Activated CD4-positive, alpha-beta memory T cell treated with anti-CD3 and anti-CD28 coated beads for 36 hours (primary cell): Measurements from ENCODE around the gene CMTM1. TPM values are rescaled to one million over a fixed set of nuclear protein-coding genes. Genes with fewer than 3 reads are reported as not detected.
"Not testable (repeated sequence)": the region's sequence is repeated elsewhere in the genome, so short reads cannot be mapped to it uniquely, and the experiment has no call there.

Experiments
- CTCF ChIA-PET: fragments of 350-600 bp; sonication (Branson Sonifier 250); formaldehyde crosslinking; loops from one replicate; lab custom pipeline; 2021; ENCODE audit warnings: antibody characterized with exemption, inconsistent platforms; lab: Charles Lee
- POLR2A ChIA-PET: fragments of 350-600 bp; sonication (Branson Sonifier 250); formaldehyde crosslinking; loops from one replicate; lab custom pipeline; 2021; ENCODE audit warnings: antibody characterized with exemption; lab: Charles Lee
- DNase-seq: peaks from one replicate; pipeline ENCODE4 v3.0.0-alpha.2; 2020
- H3K27ac Mint-ChIP-seq: one replicate; pipeline ENCODE4 v1.8.0; 2021; ENCODE audit warnings: mixed read lengths
- H3K27me3 Mint-ChIP-seq: one replicate; pipeline ENCODE4 v1.8.0; 2021; ENCODE audit warnings: mixed read lengths
- H3K36me3 Mint-ChIP-seq: one replicate; pipeline ENCODE4 v1.8.0; 2021; ENCODE audit warnings: mixed read lengths
- H3K4me1 Mint-ChIP-seq: one replicate; pipeline ENCODE4 v1.8.0; 2021; ENCODE audit warnings: low read depth, mixed read lengths
- H3K4me3 Mint-ChIP-seq: one replicate; pipeline ENCODE4 v1.8.0; 2021; ENCODE audit warnings: mild to moderate bottlenecking, mixed read lengths
- H3K9me3 Mint-ChIP-seq: one replicate; pipeline ENCODE4 v1.8.0; 2021; ENCODE audit warnings: mixed read lengths
- intact Hi-C: fragments of 100-400 bp; cut with micrococcal nuclease; formaldehyde crosslinking; loops from one replicate; pipeline ENCODE4 v1.15.1; 2023
- total RNA-seq, 2 experiments: library from RNA; stranded (reverse); gene quantifications; one replicate each; pipeline ENCODE4 v1.2.3, GENCODE V29; 2021

CMTM1 gene
- total RNA-seq, 2 experiments from 2014 or later, result 10.1 to 11.5 TPM

DNA sequence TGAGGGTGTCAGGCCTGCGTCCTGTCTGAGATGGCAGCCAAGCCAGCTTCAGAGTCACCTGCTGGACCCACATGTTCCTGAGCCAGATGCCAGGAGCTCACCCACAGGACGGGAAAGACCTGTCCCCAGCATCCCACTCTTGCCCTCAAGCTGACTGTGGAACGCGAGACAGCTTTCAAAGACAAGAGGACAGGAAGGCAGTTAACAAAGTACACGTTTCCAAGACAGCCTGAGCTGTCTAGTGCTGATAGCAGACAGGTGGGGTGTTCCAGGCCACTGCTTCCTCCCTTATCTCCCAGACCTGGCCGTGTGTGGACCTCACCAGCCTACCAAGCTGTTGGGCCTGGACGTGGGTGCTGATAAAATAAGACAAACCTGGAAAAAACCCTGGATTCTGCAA lies 51.5 kb downstream of the CMTM1 start:
- Mint-ChIP-seq H3K4me3 (no peak overlapping the region), H3K36me3 (peaks cover 4% of the 10 kb centered on the region), H3K4me1 (peaks cover 2% of the 10 kb centered on the region), H3K27me3 (no peaks in the 10 kb centered on the region), H3K27ac (no peak overlapping the region), H3K9me3 (no peaks in the 10 kb centered on the region)
- POLR2A ChIA-PET, result no interaction called here
- CTCF ChIA-PET, result interaction anchor here (1.5 to 3.0 kb wide), 3 partner anchors 9 to 33 kb away, joined by 4 to 15 read pairs (median 7); no protein-coding TSS in a partner anchor
- DNase-seq, result no peak
- intact Hi-C loops, result no loop called here

DNA sequence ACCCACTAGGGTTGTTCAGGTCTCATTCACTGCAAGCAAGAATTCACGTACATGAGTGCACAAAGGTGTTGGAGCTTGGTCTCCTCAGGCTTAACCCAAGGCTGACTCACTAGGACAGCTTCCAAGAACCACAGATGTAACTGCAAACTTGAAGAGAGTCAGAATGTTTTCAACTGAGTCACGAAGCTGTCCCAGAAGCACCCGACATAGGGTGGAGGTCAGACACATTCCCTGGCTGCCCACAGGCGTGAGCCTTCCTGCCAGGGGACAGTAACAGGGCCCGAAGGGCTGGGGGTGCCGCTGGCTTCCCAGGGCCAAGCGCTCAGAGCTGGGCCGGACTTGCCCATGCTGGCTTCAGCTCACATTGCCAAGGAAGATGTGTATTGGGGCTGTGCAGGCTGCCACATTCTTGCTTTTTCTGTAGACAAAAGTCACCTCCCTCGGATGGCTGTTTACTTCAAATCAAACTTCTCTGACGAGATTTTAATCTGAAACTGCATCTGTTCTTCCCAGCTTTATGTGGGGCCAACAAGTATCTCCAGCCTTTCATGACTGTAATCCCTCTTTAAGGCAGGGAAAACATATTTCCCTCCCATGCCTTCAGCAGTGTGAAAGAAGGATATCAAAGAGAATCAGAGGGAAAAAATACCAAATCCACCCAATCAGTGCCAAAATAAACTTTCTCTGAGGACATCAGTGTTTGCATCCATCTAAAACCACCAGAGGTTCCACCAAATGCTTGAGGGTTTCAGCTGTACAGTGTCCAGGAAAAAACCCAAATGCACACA lies 52.5 kb downstream of the CMTM1 start:
- no peak overlapping the region for H3K27ac Mint-ChIP-seq
- POLR2A ChIA-PET, result no interaction called here

DNA sequence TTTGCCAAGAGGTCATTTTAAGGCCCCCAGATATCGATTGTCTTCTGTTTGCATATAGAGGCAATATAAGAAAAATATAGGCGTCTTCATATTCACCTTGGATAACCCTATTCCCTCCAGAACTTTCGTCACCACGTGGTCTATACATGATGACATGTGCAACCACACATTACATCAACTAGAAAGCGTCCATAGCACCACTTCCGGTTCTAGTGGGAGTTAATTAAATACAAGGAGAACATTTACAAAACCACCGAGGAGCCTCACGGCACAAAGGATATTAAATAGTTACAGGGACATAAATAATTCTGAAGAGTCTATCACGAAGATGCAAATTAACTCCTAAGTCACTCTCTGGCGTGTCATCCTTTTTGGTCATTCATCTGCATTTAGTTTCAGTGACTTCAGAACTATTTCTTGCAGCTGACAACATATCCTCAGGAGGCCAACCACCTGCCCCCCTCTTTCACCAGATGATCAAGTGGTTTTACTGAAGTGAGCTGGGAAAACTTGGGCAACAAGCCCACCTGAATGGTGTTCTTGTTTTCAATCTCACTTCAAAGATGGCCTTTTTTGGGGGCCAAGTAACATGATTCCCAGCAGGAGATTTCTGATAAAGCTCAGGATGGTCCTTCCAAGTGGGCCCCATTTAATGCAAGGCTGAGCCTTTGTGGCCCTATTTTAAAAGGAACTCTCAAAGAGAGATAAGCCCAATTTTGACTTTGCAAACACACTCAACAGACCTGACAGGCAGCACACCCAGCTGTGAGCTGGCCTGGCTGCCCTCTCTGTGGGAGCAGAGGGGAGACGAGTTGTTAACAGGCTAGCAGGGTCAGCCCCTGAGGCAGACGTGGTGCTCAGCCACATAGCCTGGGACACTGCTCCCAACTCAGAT lies 53.5 kb downstream of the CMTM1 start:
- POLR2A ChIA-PET, result no interaction called here

More for the DNA sequence above, 52.5 kb downstream of the CMTM1 start:
- intact Hi-C loops, result no loop called here
- no peak for DNase-seq
- H3K36me3 Mint-ChIP-seq, result no peaks in the 10 kb centered on the region
- no peak overlapping the region for H3K4me3 Mint-ChIP-seq
- CTCF ChIA-PET, result interaction anchor here (1.9 to 3.0 kb wide), 2 partner anchors 11 to 32 kb away, joined by 7 to 15 read pairs; no protein-coding TSS in a partner anchor
- peaks cover 2% of the 10 kb centered on the region for H3K4me1 Mint-ChIP-seq
- H3K27me3 Mint-ChIP-seq, result no peaks in the 10 kb centered on the region
- H3K9me3 Mint-ChIP-seq, result no peaks in the 10 kb centered on the region

DNA sequence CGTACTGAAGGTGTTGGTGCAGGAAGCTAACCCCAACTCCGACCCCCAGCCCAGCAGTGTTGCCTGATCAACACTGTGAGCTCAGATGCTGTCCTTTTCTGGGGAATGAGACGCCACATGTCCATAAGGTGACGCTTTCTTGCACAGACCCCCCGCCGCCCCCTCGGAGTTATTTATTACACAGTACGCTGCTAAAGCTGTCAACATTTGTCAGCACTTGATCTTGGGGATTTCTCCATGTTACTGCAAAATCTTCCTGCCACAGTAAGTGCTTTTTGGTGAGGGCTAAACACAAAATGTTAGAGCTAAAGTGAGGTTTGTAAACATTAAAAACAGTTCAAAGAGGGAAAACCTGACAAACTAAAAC lies 54.2 kb downstream of the CMTM1 start:
- H3K4me1 Mint-ChIP-seq, result peaks cover 2% of the 10 kb centered on the region
- DNase-seq, result no peak
- H3K4me3 Mint-ChIP-seq, result no peak overlapping the region
- H3K27me3 Mint-ChIP-seq, result no peaks in the 10 kb centered on the region
- H3K9me3 Mint-ChIP-seq, result no peaks in the 10 kb centered on the region
- CTCF ChIA-PET, result interaction anchor here (0.6 to 1.0 kb wide), 2 partner anchors 12 to 31 kb away, joined by 3 to 4 read pairs; no protein-coding TSS in a partner anchor
- H3K27ac Mint-ChIP-seq, result no peak overlapping the region
- intact Hi-C loops, result no loop called here
- POLR2A ChIA-PET, result no interaction called here
- H3K36me3 Mint-ChIP-seq, result no peaks in the 10 kb centered on the region

More for the DNA sequence above, 53.5 kb downstream of the CMTM1 start:
- Mint-ChIP-seq H3K9me3 (no peaks in the 10 kb centered on the region), H3K27ac (no peak overlapping the region), H3K4me1 (peaks cover 2% of the 10 kb centered on the region), H3K27me3 (no peaks in the 10 kb centered on the region), H3K36me3 (no peaks in the 10 kb centered on the region), H3K4me3 (no peak overlapping the region)
- intact Hi-C loops, result no loop called here
- CTCF ChIA-PET, result interaction anchor here (0.6 to 1.0 kb wide), 2 partner anchors 11 to 31 kb away, joined by 3 to 4 read pairs; no protein-coding TSS in a partner anchor
- DNase-seq, result no peak

DNA sequence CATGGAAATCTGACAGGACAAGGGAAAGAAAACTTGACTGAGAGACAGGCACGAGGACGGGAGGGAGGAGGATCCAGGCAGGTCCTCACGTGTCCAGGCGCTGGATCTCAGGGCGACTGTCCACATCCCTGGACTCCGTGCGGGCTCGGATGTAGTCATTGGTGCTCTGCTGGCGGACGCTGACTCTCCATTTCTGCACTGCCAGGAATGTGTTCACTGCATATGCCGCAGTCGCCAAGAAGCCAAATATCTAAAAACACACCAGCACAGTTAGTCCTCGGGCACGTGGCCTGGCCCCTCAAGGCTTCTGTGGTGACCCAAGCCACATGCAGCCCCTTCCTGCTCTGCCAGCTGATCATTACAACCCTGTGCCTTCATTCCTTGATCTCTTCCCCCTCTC lies 55.7 kb downstream of the CMTM1 start:
- no peaks in the 10 kb centered on the region for H3K27me3 Mint-ChIP-seq

DNA sequence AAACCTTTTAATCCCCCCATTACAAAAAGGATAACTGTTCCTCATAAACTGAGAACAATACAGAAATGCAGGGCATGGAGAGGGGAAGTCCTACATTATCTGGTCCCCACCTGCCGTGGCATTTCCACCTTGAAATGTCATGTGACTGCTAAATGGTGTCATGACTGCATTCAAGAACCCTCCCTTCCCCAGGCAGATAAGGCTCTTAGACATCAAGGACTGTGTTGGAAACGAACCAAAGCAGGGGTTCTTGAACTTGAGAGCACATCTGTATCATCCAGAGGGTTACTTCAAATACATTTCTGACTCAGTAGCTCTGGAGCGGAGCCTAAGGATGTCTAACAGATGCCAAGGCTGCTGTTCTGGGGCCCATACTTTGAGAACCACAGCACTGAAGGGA lies 56.6 kb downstream of the CMTM1 start:
- ChIA-PET CTCF (no interaction called here), POLR2A (no interaction called here)
- DNase-seq, result no peak
- Mint-ChIP-seq H3K4me3 (no peak overlapping the region), H3K4me1 (peaks cover 2% of the 10 kb centered on the region), H3K36me3 (no peaks in the 10 kb centered on the region), H3K27ac (no peak overlapping the region), H3K27me3 (no peaks in the 10 kb centered on the region), H3K9me3 (no peaks in the 10 kb centered on the region)
- intact Hi-C loops, result no loop called here

More for the DNA sequence above, 55.7 kb downstream of the CMTM1 start:
- intact Hi-C loops, result no loop called here
- Mint-ChIP-seq H3K4me3 (no peak overlapping the region), H3K36me3 (no peaks in the 10 kb centered on the region), H3K4me1 (peaks cover 2% of the 10 kb centered on the region), H3K27ac (no peak overlapping the region), H3K9me3 (no peaks in the 10 kb centered on the region)
- CTCF ChIA-PET, result no interaction called here
- no peak for DNase-seq
- POLR2A ChIA-PET, result no interaction called here

DNA sequence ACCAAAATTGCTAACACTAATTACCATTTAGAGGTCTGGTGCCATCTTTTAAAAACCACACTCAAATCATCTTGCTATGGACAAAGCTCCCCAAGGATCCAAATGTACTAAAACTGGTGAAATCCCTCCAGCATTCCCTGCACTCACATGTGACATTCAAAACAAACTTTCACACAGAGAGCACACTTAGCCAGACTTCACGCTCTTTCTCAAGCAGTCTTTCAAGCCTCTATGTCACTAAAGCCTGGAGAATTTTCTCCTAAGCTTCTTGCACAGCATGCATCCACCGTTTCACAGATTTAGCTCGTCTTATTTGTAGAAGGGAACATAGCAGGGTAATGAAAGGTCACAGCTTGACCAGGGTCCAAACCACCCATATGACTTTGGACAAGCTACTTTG lies 57.5 kb downstream of the CMTM1 start:
- CTCF ChIA-PET, result interaction anchor here (1.1 to 1.4 kb wide), 2 partner anchors 27 to 34 kb away, joined by 3 to 7 read pairs; no protein-coding TSS in a partner anchor
- DNase-seq, result no peak
- intact Hi-C loops, result no loop called here
- Mint-ChIP-seq H3K27ac (no peak overlapping the region), H3K4me1 (peaks cover 2% of the 10 kb centered on the region), H3K4me3 (no peak overlapping the region), H3K27me3 (no peaks in the 10 kb centered on the region), H3K9me3 (no peaks in the 10 kb centered on the region), H3K36me3 (no peaks in the 10 kb centered on the region)
- POLR2A ChIA-PET, result no interaction called here

DNA sequence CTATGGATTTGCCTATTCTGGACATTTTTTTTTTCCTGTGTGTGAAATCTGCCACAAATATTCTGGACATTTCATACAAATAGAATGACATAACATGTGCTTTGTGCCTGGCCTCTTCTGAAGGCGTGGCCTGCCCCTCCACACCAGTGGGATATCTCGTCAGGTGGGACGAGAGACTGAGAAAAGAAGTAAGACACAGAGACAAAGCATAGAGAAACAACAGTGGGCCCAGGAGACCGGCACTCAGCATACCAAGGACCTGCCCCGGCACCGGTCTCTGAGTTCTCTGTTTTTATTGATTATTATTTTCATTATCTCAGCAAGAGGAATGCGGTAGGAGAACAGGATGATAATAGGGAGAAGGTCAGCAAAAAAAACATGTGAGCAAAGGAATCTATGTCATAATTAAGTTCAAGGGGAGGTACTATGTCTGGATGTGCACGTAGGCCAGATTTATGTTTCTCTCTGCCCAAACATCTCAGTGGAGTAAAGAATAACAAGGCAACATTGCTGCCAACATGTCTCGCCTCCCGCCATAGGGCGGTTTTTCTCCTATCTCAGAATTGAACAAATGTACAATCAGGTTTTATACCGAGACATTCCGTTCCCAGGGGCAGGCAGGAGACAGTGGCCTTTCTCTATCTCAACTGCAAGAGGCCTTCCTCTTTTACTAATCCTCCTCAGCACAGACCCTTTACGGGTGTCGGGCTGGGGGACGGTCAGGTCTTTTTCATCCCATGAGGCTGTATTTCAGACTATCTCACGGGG lies 61.6 kb downstream of the CMTM1 start:
- H3K27ac Mint-ChIP-seq, H3K4me1 Mint-ChIP-seq, intact Hi-C loops, H3K36me3 Mint-ChIP-seq, H3K4me3 Mint-ChIP-seq, POLR2A ChIA-PET, CTCF ChIA-PET, H3K27me3 Mint-ChIP-seq, DNase-seq, H3K9me3 Mint-ChIP-seq: not testable (repeated sequence)

Other genes starting within 250 kb of the CMTM1 start
- not detected for gene CDH5, start 199.7 kb upstream of the CMTM1 start, total RNA-seq
- not detected for gene BEAN1, start 139.1 kb upstream of the CMTM1 start, total RNA-seq
- 1 to 10 TPM; 5.4 to 5.8 TPM for gene TK2, start 16.3 kb upstream of the CMTM1 start, total RNA-seq
- gene CKLF, start 13.9 kb upstream of the CMTM1 start, total RNA-seq, result 100 to 1,000 TPM; 167 to 173 TPM
- gene CMTM2, start 13.0 kb downstream of the CMTM1 start, total RNA-seq, result under 1 TPM; 0.36 to 0.45 TPM
- 10 to 100 TPM; 64.6 to 65.9 TPM for gene CMTM3, start 38.3 kb downstream of the CMTM1 start, total RNA-seq
- 1 to 10 TPM; 2.8 to 4.1 TPM for gene CMTM4, start 130.3 kb downstream of the CMTM1 start, total RNA-seq
- 10 to 100 TPM; 37.9 to 39.1 TPM for gene DYNC1LI2, start 185.2 kb downstream of the CMTM1 start, total RNA-seq
- not detected for gene TERB1, start 235.1 kb downstream of the CMTM1 start, total RNA-seq